ENCODE measurements around the gene SLC35D2.
"Not testable (repeated sequence)": the region's sequence is repeated elsewhere in the genome, so short reads cannot be mapped to it uniquely, and the experiment has no call there.

The SLC35D2 gene

GRCh38 chr9:96400132-96400910, 16.8 kb upstream of the SLC35D2 start:
- DNase-seq (ENCODE audit: low spot score), result no peak

- DNase-seq (ENCODE audit: low spot score), result no peak
Measured at GRCh38 chr9:96399325-96399633, 15.8 kb upstream of the SLC35D2 start.

GRCh38 chr9:96398582-96399324, 15.2 kb upstream of the SLC35D2 start:
- no peak for DNase-seq (ENCODE audit: low spot score)

GRCh38 chr9:96395964-96396363, 12.5 kb upstream of the SLC35D2 start:
- DNase-seq (ENCODE audit: low spot score), result no peak

DNA sequence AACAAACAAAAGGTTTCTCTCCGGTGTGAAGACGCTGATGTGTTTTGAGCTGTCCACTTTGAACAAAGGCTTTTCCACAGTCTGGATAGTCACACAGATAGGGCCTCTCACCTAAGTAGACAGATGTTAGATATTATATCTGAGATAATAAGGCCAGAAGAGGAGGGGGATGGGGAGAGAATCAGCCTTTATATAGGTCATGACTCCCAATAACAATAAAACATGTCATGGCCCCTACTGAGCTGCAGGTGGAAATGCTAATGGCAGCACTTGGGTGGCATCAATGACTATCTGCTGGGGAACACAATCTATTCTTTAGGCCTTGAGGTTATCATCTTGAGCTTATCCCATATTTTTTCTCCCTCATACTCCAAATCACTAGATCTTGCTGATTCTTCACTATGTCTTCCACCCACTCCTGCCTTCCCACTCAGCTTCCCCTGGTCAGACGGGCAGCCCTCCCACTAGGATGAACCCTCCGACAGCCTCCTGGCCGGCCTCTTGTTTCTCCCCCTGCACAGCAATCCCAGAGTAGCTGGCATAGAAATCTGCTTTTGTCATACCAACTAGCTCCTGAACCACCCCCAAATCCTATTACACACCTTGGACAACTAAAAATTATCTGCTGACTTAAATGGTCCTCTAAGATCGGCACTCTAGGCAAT, 11.5 kb upstream of the SLC35D2 start:
- DNase-seq (ENCODE audit: low spot score), result peak; percentile 89

- DNase-seq (ENCODE audit: low spot score), result no peak
Measured at GRCh38 chr9:96392263-96392662, 8.8 kb upstream of the SLC35D2 start.

GRCh38 chr9:96391021-96391765, 7.7 kb upstream of the SLC35D2 start:
- DNase-seq (ENCODE audit: low spot score), result no peak

DNA sequence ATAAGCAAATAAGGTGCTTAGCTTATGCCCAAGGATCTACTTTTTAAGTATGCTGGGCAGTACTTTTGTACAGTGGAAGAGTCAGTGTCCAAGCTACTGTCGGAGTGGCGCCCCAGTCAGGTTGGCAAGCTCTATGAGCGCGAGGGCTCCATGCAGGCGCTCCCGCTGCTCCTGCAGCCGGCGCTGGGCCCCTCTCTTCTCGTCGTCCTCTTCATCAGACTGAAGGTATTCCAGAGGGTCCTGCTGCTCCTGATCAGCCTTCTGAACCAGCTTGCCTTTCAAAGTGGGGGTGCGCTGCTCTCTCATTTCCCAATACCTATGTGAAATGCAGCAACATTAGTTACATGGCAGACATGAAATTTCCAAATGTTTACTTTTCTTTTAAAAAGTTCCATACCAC, 4.6 kb upstream of the SLC35D2 start:
- DNase-seq (ENCODE audit: low spot score), result no peak

DNA sequence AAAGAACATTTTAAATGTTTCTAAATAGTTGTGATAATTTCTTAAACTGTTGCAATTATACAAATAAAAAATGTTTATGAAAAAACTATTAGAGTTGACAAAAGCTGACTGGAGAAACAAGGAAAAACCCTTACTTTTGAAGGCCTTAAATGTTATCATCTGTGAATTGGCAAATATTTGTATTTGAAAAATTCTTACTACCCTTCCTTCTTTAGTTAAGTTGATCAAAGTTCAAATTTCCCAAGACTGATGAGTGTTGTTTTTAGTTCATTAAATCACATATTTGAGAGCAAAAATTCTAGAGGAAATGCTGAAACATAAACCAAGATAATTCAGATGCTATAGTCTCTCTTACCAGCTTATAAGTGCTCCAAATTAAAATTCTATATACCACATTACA, 2.6 kb upstream of the SLC35D2 start:
- DNase-seq (ENCODE audit: low spot score), result no peak

GRCh38 chr9:96382839-96383164, 709 bp downstream of the SLC35D2 start:
- no peak for DNase-seq (ENCODE audit: low spot score)

DNA sequence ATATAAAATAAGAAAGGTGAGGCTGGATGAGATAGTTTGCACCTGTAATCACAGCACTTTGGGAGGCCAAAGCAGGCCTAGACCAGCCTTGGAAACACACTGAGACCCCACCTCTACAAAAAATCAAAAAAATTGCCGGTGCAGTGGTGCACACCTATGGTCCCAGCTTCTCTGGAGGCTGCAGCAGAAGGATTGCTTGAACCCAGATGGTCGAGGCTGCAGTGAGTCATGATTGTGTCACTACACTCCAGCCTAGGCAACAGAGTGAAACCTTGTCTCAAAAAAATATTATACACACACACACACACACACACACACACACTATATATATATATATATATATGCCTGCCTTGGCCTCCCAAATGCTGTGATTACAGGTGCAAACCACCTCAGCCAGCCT, 1.3 kb downstream of the SLC35D2 start:
- no peak for DNase-seq (ENCODE audit: low spot score)

GRCh38 chr9:96381696-96382095, 1.8 kb downstream of the SLC35D2 start:
- DNase-seq (ENCODE audit: low spot score), result no peak

DNA sequence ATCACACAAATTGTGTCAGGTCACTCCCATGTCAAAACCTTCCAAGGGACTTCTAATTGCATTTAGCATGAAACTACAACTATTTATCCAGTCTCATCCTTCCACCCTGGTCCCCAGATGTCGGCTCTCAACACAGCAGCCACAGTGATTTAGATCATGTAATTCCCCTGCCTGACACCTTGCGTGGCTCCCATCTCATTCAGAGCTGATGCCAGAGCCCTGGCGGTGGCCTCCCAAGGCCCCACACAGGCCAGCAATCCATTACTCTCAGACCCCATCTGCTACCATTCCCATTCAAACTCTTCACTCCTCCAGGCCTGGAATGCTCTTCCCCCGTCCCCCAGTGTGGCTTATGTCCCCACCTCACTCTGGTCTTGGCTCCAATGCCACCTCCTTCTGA, 2.4 kb downstream of the SLC35D2 start:
- peak; percentile 12 for DNase-seq (ENCODE audit: low spot score)

- DNase-seq (ENCODE audit: low spot score), result no peak
Measured at GRCh38 chr9:96379461-96379860, 4.0 kb downstream of the SLC35D2 start.

DNA sequence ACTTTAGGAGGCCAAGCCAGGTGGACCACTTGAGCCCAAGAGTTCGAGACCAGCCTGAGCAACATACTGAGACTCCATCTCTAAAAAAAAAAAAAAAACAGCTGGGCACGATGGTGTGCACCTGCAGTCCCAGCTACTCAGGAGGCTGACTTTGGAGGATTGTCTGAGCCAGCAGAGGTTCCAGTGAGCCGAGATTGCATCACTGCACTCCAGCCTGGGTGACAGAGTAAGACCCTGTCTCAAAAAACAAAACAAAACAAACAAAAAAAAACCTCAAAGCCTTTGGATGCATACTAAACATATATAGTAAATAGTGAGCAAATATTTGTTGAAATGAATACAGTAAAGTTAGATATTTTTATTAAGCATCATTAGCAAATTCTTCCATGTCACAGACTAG, 5.3 kb downstream of the SLC35D2 start:
- DNase-seq (ENCODE audit: low spot score), result no peak

GRCh38 chr9:96376891-96377874, 6.3 kb downstream of the SLC35D2 start:
- DNase-seq (ENCODE audit: low spot score), result no peak

- not testable (repeated sequence) for DNase-seq (ENCODE audit: low spot score)
Measured at GRCh38 chr9:96375507-96375906, 8.0 kb downstream of the SLC35D2 start.

DNA sequence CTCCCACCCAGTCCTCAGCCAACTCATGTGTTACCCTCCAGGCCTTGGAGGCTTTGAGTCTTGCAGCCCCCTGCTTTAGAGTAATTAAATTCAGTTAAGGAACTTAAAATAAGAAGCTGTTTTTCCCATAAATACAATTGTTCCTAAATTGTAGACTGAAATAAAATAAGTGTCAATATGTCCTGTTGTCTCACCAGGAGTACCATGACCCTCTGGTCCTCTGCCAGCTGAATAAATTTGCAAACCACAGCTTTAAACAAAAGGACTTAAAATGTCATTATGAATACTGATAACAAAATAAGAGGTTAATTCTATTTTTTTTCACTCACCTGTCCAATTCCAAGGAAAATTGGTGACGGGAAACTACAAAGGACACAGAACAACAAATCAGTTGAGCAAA, 15.6 kb downstream of the SLC35D2 start:
- no peak for DNase-seq (ENCODE audit: low spot score)

DNA sequence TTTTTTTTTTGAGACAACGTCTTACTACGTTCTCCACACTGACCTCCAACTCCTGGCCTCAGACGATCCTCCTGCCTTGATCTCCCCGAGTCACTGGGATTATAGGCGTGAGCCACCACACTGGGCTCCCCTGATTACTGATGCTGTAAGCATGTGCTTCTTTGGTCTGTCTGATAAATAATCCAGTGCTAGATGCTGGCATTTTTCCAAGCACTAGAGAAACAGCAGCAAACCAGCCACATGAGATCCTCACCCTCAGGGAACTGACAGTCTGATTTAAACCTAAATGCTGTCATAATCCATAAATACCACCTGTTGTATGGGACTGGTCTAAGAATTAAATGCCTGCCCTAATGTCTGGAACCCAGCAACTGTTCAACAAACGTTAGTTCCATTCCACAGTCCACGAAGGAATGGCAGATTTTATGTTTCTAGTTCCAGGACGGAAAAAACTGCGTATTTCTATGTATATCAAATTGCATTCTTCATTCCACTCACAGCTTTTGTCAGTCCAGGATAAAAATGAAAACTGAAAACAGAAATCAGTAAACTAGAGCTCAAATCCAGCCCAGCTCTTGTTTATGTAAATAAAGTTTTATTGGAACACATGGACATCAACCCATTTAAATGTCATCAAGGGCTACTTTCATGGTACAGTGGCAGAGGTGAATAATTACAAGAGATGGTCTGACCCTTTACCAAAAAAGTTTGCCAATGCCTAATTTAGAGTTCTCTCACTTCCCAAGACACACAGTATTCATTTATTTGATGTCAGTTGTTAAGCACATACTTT, 20.1 kb downstream of the SLC35D2 start:
- no peak for DNase-seq (ENCODE audit: low spot score)

GRCh38 chr9:96362119-96362518, 21.4 kb downstream of the SLC35D2 start:
- not testable (repeated sequence) for DNase-seq (ENCODE audit: low spot score)

Measured in SK-N-DZ (cell line).